ENCODE results near the gene CDC20B. TPM values are rescaled to one million over a fixed set of nuclear protein-coding genes. Genes with fewer than 3 reads are reported as not detected.

CDC20B gene
- total RNA-seq, 1 experiment from 2014 or later, result 0.26 TPM

DNA sequence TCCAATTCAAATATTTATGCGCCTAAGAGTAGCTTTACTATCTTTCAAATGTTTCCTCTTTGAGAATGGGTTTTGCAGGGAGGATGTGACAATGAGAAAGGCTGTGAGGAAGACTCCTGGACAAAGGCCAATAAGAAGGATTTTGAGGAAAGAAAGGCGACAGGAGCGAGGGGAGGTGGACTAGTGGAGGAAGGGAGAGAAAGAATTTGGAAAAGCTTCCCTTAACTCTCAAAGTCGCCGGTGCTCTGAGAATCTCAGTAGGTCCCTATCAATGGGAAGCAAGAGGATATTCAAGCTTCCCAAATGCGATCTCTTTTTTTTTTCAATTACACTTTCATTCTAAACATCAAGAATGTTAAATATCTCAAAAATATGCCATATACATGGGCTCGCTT is 2.8 kb upstream of the CDC20B start:
- no peaks in the 10 kb centered on the region for H3K79me1 ChIP-seq (ENCODE audit: insufficient read depth, low read depth, low read length, poor library complexity, severe bottlenecking)
- H3K56ac ChIP-seq (ENCODE audit: insufficient read length, low read depth, low read length), result no peak overlapping the region
- H2BK15ac ChIP-seq (ENCODE audit: low read depth, low read length), result no peak overlapping the region
- no peak overlapping the region for H3K14ac ChIP-seq (ENCODE audit: insufficient read depth, low read length)
- H4K5ac ChIP-seq (ENCODE audit: insufficient read length, low read depth, low read length), result no peak overlapping the region
- H4K8ac ChIP-seq (replicated peaks; ENCODE audit: insufficient read length, low read depth, low read length), result no peak overlapping the region
- peaks cover 42% of the 10 kb centered on the region for H3K27me3 ChIP-seq (ENCODE audit: insufficient read depth, low read length)
- no peak overlapping the region for H2BK5ac ChIP-seq (ENCODE audit: insufficient read length, low read length)
- no peak overlapping the region for H2BK20ac ChIP-seq (ENCODE audit: low read depth, low read length, poor library complexity, severe bottlenecking)
- no peaks in the 10 kb centered on the region for H3K4me1 ChIP-seq (ENCODE audit: insufficient read depth, low read length)
- Mint-ChIP-seq H3K36me3 (ENCODE audit: insufficient read depth in 1 of 3, low read depth in 3 of 3) (no peaks in the 10 kb centered on the region), H3K9me3 (peaks cover 0 to 6% of the 10 kb centered on the region in 2 experiments; a peak in 2 of 5 replicates), H3K27me3 (ENCODE audit: low read depth) (peaks cover 95% of the 10 kb centered on the region), H3K27ac (no peak overlapping the region), H3K4me1 (peaks cover 24 to 31% of the 10 kb centered on the region in 2 experiments), H3K4me3 (peak overlapping the region; percentile 66 to 80)
- WGBS (ENCODE audit: extremely low coverage, insufficient read length, low lambda C conversion rate), result no CpG with 5 or more reads among the region's 7 CpGs
- TF ChIP-seq, protein P1, sequence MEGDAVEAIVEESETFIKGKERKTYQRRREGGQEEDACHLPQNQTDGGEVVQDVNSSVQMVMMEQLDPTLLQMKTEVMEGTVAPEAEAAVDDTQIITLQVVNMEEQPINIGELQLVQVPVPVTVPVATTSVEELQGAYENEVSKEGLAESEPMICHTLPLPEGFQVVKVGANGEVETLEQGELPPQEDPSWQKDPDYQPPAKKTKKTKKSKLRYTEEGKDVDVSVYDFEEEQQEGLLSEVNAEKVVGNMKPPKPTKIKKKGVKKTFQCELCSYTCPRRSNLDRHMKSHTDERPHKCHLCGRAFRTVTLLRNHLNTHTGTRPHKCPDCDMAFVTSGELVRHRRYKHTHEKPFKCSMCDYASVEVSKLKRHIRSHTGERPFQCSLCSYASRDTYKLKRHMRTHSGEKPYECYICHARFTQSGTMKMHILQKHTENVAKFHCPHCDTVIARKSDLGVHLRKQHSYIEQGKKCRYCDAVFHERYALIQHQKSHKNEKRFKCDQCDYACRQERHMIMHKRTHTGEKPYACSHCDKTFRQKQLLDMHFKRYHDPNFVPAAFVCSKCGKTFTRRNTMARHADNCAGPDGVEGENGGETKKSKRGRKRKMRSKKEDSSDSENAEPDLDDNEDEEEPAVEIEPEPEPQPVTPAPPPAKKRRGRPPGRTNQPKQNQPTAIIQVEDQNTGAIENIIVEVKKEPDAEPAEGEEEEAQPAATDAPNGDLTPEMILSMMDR (conservative IDR thresholded peaks at IDR 0.05), result no peak
- no peak overlapping the region for H3K9ac ChIP-seq (ENCODE audit: extremely low read depth, insufficient read length, low read length)
- H3K23ac ChIP-seq (ENCODE audit: insufficient read length, low read depth, low read length), result no peak overlapping the region
- H2BK12ac ChIP-seq (ENCODE audit: insufficient read length, low read depth, low read length), result no peak overlapping the region
- DNase-seq, result no peak
- no peak overlapping the region for H3K4ac ChIP-seq (ENCODE audit: low read depth, low read length)
- H2AFZ ChIP-seq (ENCODE audit: low read length), result no peak overlapping the region
- H3T11ph ChIP-seq (ENCODE audit: low read length), result no peak overlapping the region
- no peaks in the 10 kb centered on the region for H4K20me1 ChIP-seq (ENCODE audit: control insufficient read depth, insufficient read depth, insufficient read length)
- peaks cover 6% of the 10 kb centered on the region for H3K23me2 ChIP-seq (ENCODE audit: insufficient read length, low read depth, low read length, poor library complexity, severe bottlenecking)
- no peak overlapping the region for H2AK5ac ChIP-seq (ENCODE audit: insufficient read length, low read length)
- no peaks in the 10 kb centered on the region for H3K9me3 ChIP-seq (ENCODE audit: control insufficient read depth, low read depth, low read length)
- no peak overlapping the region for H4K91ac ChIP-seq (ENCODE audit: insufficient read length, low read depth, low read length)
- no peak overlapping the region for H2BK120ac ChIP-seq (ENCODE audit: low read depth, low read length, poor library complexity, severe bottlenecking)
- peak overlapping the region; percentile 87 for H3K4me2 ChIP-seq (ENCODE audit: insufficient read depth, insufficient read length, low read length)
- H3K18ac ChIP-seq (ENCODE audit: insufficient read length, low read depth, low read length), result no peak overlapping the region
- no peaks in the 10 kb centered on the region for H3K79me2 ChIP-seq (ENCODE audit: insufficient read depth, low read length)
- H3K27ac ChIP-seq (ENCODE audit: insufficient read length, low read depth, low read length), result no peak overlapping the region
